ENCODE data around the gene GPR156.

The GPR156 gene

GRCh38 chr3:120140098-120140742 is 144.8 kb downstream of the GPR156 start:
- DNase-seq (ENCODE audit: low read depth) = no peak
- TF ChIP-seq, protein P1, sequence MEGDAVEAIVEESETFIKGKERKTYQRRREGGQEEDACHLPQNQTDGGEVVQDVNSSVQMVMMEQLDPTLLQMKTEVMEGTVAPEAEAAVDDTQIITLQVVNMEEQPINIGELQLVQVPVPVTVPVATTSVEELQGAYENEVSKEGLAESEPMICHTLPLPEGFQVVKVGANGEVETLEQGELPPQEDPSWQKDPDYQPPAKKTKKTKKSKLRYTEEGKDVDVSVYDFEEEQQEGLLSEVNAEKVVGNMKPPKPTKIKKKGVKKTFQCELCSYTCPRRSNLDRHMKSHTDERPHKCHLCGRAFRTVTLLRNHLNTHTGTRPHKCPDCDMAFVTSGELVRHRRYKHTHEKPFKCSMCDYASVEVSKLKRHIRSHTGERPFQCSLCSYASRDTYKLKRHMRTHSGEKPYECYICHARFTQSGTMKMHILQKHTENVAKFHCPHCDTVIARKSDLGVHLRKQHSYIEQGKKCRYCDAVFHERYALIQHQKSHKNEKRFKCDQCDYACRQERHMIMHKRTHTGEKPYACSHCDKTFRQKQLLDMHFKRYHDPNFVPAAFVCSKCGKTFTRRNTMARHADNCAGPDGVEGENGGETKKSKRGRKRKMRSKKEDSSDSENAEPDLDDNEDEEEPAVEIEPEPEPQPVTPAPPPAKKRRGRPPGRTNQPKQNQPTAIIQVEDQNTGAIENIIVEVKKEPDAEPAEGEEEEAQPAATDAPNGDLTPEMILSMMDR (IDR thresholded peaks at IDR 0.05; ENCODE audit: low read length, missing control alignments) = no peak
- no peak overlapping the region for H3K4me3 ChIP-seq (replicated peaks; ENCODE audit: low read depth, low read length)

DNA sequence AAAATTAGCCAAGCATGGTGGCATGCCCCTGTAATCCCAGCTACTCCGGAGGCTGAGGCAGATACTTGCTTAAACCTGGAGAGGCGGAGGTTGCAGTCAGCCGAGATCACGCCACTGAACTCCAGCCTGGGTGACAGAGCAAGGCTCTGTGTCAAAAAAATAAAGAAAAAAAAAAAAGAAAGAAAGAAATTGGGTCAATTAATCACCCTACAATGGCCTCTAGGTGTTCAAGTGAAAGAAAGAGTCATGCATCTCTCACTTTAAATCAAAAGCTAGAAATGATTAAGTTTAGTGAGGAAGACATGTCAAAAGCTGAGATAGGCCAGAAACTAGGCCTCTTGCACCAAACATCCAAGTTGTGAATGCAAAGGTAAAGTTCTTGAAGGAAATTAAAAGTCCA is 145.9 kb downstream of the GPR156 start:
- no peak overlapping the region for H3K4me3 ChIP-seq (replicated peaks; ENCODE audit: low read depth, low read length)
- no peak for DNase-seq (ENCODE audit: low read depth)
- TF ChIP-seq, protein P1 (IDR thresholded peaks at IDR 0.05; ENCODE audit: low read length, missing control alignments) = no peak

GRCh38 chr3:120137548-120137947 is 147.5 kb downstream of the GPR156 start:
- no peak overlapping the region for H3K4me3 ChIP-seq (replicated peaks; ENCODE audit: low read depth, low read length)
- DNase-seq (ENCODE audit: low read depth) = no peak
- TF ChIP-seq, protein P1 (IDR thresholded peaks at IDR 0.05; ENCODE audit: low read length, missing control alignments) = no peak

DNA sequence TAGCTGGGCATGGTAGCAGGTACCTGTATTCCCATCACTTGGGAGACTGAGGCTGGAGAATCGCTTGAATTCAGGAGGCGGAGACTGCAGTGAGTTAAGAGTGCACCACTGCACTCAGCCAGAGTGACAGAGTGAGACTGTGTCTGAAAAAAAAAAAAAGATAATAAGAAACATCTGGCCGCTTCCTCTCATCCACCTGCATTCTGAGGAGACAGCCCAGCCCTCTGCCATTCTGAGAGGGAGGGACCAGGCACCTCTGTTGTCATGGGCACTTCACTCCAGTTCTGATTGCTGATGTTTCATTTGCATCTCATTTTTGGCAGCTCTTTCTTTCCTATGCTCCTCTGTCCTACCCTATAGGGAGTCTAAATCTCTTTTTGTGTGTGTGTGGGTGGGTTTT is 154.4 kb downstream of the GPR156 start:
- TF ChIP-seq, protein P1 (IDR thresholded peaks at IDR 0.05; ENCODE audit: low read length, missing control alignments) = no peak
- DNase-seq (ENCODE audit: low read depth) = no peak
- H3K4me3 ChIP-seq (replicated peaks; ENCODE audit: low read depth, low read length) = no peak overlapping the region

DNA sequence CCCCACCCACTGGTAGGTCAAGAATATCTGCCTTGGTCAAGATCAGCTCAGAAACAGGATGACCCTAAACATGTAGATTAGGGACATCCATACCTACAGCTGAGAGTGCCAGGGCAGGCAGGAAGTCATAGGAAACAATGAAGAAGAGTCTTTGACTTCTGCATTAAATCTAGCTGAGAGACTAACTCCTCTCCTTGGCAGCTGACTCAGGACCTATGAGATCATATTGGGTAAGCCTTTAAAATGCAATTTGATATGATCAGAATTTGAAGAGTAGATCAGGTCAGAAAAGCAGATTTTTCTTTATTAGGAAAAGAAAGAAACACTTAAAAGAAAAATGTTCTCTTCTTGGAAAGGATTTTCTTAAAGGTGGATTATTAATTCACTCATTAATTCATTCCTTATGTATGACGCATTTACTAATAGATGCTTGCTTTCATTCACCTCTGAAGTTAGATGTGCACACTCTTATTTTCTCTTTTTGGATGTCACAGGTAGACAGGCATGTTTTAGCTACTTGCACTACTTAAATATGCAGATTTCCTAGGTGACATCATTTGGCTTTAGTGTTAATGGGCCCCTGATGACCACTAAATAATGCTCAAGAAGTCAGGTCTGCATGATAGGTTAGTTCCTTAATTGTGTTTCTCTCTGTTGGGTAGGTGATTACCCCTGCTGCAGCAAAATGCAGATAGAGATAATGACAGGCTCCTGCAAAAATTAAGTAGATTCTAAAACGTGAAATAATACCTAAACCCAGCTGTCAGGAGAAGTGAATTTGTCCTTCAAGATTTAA is 155.1 kb downstream of the GPR156 start:
- H3K4me3 ChIP-seq (replicated peaks; ENCODE audit: low read depth, low read length) = no peak overlapping the region
- TF ChIP-seq, protein P1 (IDR thresholded peaks at IDR 0.05; ENCODE audit: low read length, missing control alignments) = no peak
- no peak for DNase-seq (ENCODE audit: low read depth)

DNA sequence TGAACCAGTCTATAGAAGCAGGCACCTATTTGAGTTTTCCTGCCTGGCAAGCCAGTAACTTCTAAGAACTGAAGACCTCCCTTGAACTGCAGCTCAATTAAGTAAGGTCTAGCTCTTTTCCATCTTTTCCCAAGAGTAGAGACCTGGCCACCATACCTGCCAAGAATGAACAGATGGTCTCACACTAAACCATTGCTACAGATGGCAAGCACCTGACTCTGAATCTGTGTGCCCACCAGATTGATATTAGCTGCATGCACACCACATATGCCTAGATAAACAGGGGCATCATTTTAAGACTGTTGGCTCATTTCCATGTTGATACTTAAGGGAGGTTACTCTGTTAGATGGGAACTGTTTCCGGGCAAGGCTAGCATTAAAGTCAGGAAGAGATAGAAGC is 156.0 kb downstream of the GPR156 start:
- TF ChIP-seq, protein P1 (IDR thresholded peaks at IDR 0.05; ENCODE audit: low read length, missing control alignments) = no peak

More for the DNA sequence above, 156.0 kb downstream of the GPR156 start:
- H3K4me3 ChIP-seq (replicated peaks; ENCODE audit: low read depth, low read length) = no peak overlapping the region
- no peak for DNase-seq (ENCODE audit: low read depth)

Data from fibroblast of pulmonary artery (primary cell).